H9 (cell line): Measurements from ENCODE around the gene MYO10. TPM values are rescaled to one million over a fixed set of nuclear protein-coding genes. Genes with fewer than 3 reads are reported as not detected.

ENCODE experiments used
- DNase-seq: peaks from one replicate; pipeline ENCODE4 v3.0.0-alpha.2; 2017
- H2AFZ ChIP-seq: one replicate; pipeline ENCODE4 v1.6.1; 2013; ENCODE audit warnings: mild to moderate bottlenecking, low read length, control low read depth, moderate library complexity
- H2AK5ac ChIP-seq: 2 replicates; pipeline ENCODE4 v1.6.1; 2013; ENCODE audit warnings: low read length, control low read depth, mixed read lengths; ENCODE audit not compliant: insufficient read length
- H2BK120ac ChIP-seq: one replicate; pipeline ENCODE4 v1.6.1; 2013; ENCODE audit warnings: low read depth, mild to moderate bottlenecking, low read length, control low read depth, inconsistent platforms; ENCODE audit not compliant: poor library complexity, severe bottlenecking
- H2BK12ac ChIP-seq: 2 replicates; pipeline ENCODE4 v1.6.1; 2013; ENCODE audit warnings: low read length, control low read depth, mixed read lengths, low read depth; ENCODE audit not compliant: insufficient read length
- H2BK15ac ChIP-seq: 2 replicates; pipeline ENCODE4 v1.6.1; 2013; ENCODE audit warnings: low read depth, low read length, control low read depth
- H2BK20ac ChIP-seq: one replicate; pipeline ENCODE4 v1.6.1; 2013; ENCODE audit warnings: low read depth, mild to moderate bottlenecking, low read length, control low read depth, inconsistent platforms; ENCODE audit not compliant: poor library complexity, severe bottlenecking
- H2BK5ac ChIP-seq: 2 replicates; pipeline ENCODE4 v1.6.1; 2013; ENCODE audit warnings: low read length, control low read depth, mixed read lengths; ENCODE audit not compliant: insufficient read length
- H3K14ac ChIP-seq: 2 replicates; pipeline ENCODE4 v1.6.1; 2013; ENCODE audit warnings: low read length, control low read depth; ENCODE audit not compliant: insufficient read depth
- H3K18ac ChIP-seq: 2 replicates; pipeline ENCODE4 v1.6.1; 2013; ENCODE audit warnings: low read depth, mild to moderate bottlenecking, mixed read lengths, low read length, control low read depth; ENCODE audit not compliant: insufficient read length
- H3K23ac ChIP-seq: 2 replicates; pipeline ENCODE4 v1.6.1; 2013; ENCODE audit warnings: low read length, control low read depth, mixed read lengths, low read depth; ENCODE audit not compliant: insufficient read length
- H3K23me2 ChIP-seq: 2 replicates; pipeline ENCODE4 v1.6.1; 2013; ENCODE audit warnings: low read depth, mild to moderate bottlenecking, mixed read lengths, low read length, control low read depth; ENCODE audit not compliant: insufficient read length, poor library complexity, severe bottlenecking
- H3K27ac ChIP-seq: 2 replicates; pipeline ENCODE4 v1.5.1; 2013; ENCODE audit warnings: low read length, control low read depth, mixed read lengths, low read depth; ENCODE audit not compliant: insufficient read length
- H3K27me3 ChIP-seq: 2 replicates; pipeline ENCODE4 v1.6.1; 2013; ENCODE audit warnings: low read length, control low read depth, inconsistent platforms; ENCODE audit not compliant: insufficient read depth
- H3K4ac ChIP-seq: 2 replicates; pipeline ENCODE4 v1.6.1; 2013; ENCODE audit warnings: low read depth, mild to moderate bottlenecking, control low read depth, inconsistent platforms, low read length, moderate library complexity
- H3K4me1 ChIP-seq: 2 replicates; pipeline ENCODE4 v1.6.1; 2013; ENCODE audit warnings: low read length, control low read depth, inconsistent platforms; ENCODE audit not compliant: insufficient read depth
- H3K4me2 ChIP-seq: 2 replicates; pipeline ENCODE4 v1.6.1; 2013; ENCODE audit warnings: low read length, control low read depth, mixed read lengths; ENCODE audit not compliant: insufficient read length, insufficient read depth
- H3K56ac ChIP-seq: 2 replicates; pipeline ENCODE4 v1.6.1; 2013; ENCODE audit warnings: low read depth, mild to moderate bottlenecking, mixed read lengths, low read length, control low read depth; ENCODE audit not compliant: insufficient read length
- H3K79me1 ChIP-seq: 2 replicates; pipeline ENCODE4 v1.6.1; 2013; ENCODE audit warnings: low read depth, mild to moderate bottlenecking, moderate library complexity, low read length, control low read depth, inconsistent platforms; ENCODE audit not compliant: insufficient read depth, poor library complexity, severe bottlenecking
- H3K79me2 ChIP-seq: 2 replicates; pipeline ENCODE4 v1.6.1; 2013; ENCODE audit warnings: low read length, control low read depth, inconsistent platforms; ENCODE audit not compliant: insufficient read depth
- H3K9ac ChIP-seq: 2 replicates; pipeline ENCODE4 v1.6.1; 2013; ENCODE audit warnings: low read length, control low read depth, mixed read lengths; ENCODE audit not compliant: insufficient read length; ENCODE audit errors: extremely low read depth
- H3K9me3 ChIP-seq: one replicate; pipeline ENCODE4 v1.6.1; 2013; ENCODE audit warnings: low read depth, low read length, inconsistent platforms; ENCODE audit not compliant: control insufficient read depth
- H3T11ph ChIP-seq: one replicate; pipeline ENCODE4 v1.6.1; 2013; ENCODE audit warnings: mild to moderate bottlenecking, low read length, control low read depth, inconsistent platforms
- H4K20me1 ChIP-seq: one replicate; pipeline ENCODE4 v1.6.1; 2013; ENCODE audit not compliant: control insufficient read depth, insufficient read length, insufficient read depth
- H4K5ac ChIP-seq: 2 replicates; pipeline ENCODE4 v1.6.1; 2013; ENCODE audit warnings: low read depth, mild to moderate bottlenecking, mixed read lengths, low read length, control low read depth; ENCODE audit not compliant: insufficient read length
- H4K8ac ChIP-seq: replicated peaks from 2 replicates; pipeline ENCODE4 v1.6.1; 2013; ENCODE audit warnings: low read length, control low read depth, mixed read lengths, low read depth; ENCODE audit not compliant: insufficient read length
- H4K91ac ChIP-seq: 2 replicates; pipeline ENCODE4 v1.6.1; 2013; ENCODE audit warnings: low read depth, mild to moderate bottlenecking, moderate library complexity, mixed read lengths, low read length, control low read depth; ENCODE audit not compliant: insufficient read length
- H3K27ac Mint-ChIP-seq, 3 experiments: 2 replicates in 2 of 3; 3 replicates in 1 of 3; pipeline ENCODE4 v1.8.0; 2020 to 2021; ENCODE audit warnings: mixed read lengths in 3 of 3, mild to moderate bottlenecking in 1 of 3, moderate library complexity in 1 of 3
- H3K27me3 Mint-ChIP-seq: 2 replicates; pipeline ENCODE4 v1.8.0; 2021; ENCODE audit warnings: low read depth, mild to moderate bottlenecking, moderate library complexity, mixed read lengths
- H3K36me3 Mint-ChIP-seq, 3 experiments: 2 replicates in 2 of 3; 3 replicates in 1 of 3; pipeline ENCODE4 v1.8.0; 2020 to 2021; ENCODE audit warnings: low read depth in 3 of 3, mixed read lengths in 3 of 3; ENCODE audit not compliant: insufficient read depth in 1 of 3
- H3K4me1 Mint-ChIP-seq, 2 experiments: 2 replicates each; pipeline ENCODE4 v1.8.0; 2020; ENCODE audit warnings: mixed read lengths in 2 of 2
- H3K4me3 Mint-ChIP-seq, 2 experiments: 2 replicates in 1 of 2; 3 replicates in 1 of 2; pipeline ENCODE4 v1.8.0; 2020 to 2021; ENCODE audit warnings: mild to moderate bottlenecking in 2 of 2, mixed read lengths in 2 of 2, moderate library complexity in 1 of 2
- H3K9me3 Mint-ChIP-seq, 2 experiments: 2 replicates in 1 of 2; 3 replicates in 1 of 2; pipeline ENCODE4 v1.8.0; 2020; ENCODE audit warnings: mild to moderate bottlenecking in 2 of 2, mixed read lengths in 2 of 2, moderate library complexity in 1 of 2
- WGBS: extraction: QIAGEN DNeasy Blood & Tissue Kit; methylation state at CpG from one replicate; pipeline ENCODE4 v1.1.7; 2013; ENCODE audit warnings: missing lambda C conversion rate, low lambda C conversion rate, mixed read lengths; ENCODE audit not compliant: insufficient read length; ENCODE audit errors: extremely low coverage; 5-methylcytosine and 5-hydroxymethylcytosine counted together
- total RNA-seq: library from RNA; stranded (reverse); gene quantifications from 2 replicates; pipeline ENCODE4 v1.2.1, GENCODE V29; 2021
- TF ChIP-seq, protein P1 (sequence below): fragments of 200-600 bp; sonication (generic); conservative IDR thresholded peaks from 3 replicates; pipeline ENCODE4 v1.8.0; 2021; ENCODE audit warnings: antibody characterized with exemption, mild to moderate bottlenecking

Gene MYO10
- total RNA-seq, 1 experiment from 2014 or later: 127 TPM

- no peak overlapping the region for H3K4ac ChIP-seq
- no peaks in the 10 kb centered on the region for H3K23me2 ChIP-seq
- no peaks in the 10 kb centered on the region for H3K27me3 ChIP-seq
- Mint-ChIP-seq H3K9me3 (no peaks in the 10 kb centered on the region), H3K27ac (no peak overlapping the region), H3K4me1 (peaks cover 26 to 27% of the 10 kb centered on the region in 2 experiments), H3K36me3 (peaks cover 0 to 17% (median 9%) of the 10 kb centered on the region in 3 experiments; a peak in 4 of 7 replicates), H3K4me3 (no peak overlapping the region), H3K27me3 (no peaks in the 10 kb centered on the region)
- no peaks in the 10 kb centered on the region for H3K79me2 ChIP-seq
- no peaks in the 10 kb centered on the region for H3K79me1 ChIP-seq
- no peak overlapping the region for H2AFZ ChIP-seq
- WGBS: no CpG with 5 or more reads among the region's 3 CpGs
- H2BK5ac ChIP-seq: no peak overlapping the region
- no peak overlapping the region for H3K14ac ChIP-seq
- H4K20me1 ChIP-seq: no peaks in the 10 kb centered on the region
- H2AK5ac ChIP-seq: no peak overlapping the region
- no peak overlapping the region for H2BK20ac ChIP-seq
- no peak overlapping the region for H3K18ac ChIP-seq
- H3K56ac ChIP-seq: no peak overlapping the region
- H2BK120ac ChIP-seq: no peak overlapping the region
- H3K9ac ChIP-seq: no peak overlapping the region
- no peak overlapping the region for H3K27ac ChIP-seq
- no peak overlapping the region for H4K5ac ChIP-seq
- no peak overlapping the region for H4K8ac ChIP-seq
- TF ChIP-seq, protein P1, sequence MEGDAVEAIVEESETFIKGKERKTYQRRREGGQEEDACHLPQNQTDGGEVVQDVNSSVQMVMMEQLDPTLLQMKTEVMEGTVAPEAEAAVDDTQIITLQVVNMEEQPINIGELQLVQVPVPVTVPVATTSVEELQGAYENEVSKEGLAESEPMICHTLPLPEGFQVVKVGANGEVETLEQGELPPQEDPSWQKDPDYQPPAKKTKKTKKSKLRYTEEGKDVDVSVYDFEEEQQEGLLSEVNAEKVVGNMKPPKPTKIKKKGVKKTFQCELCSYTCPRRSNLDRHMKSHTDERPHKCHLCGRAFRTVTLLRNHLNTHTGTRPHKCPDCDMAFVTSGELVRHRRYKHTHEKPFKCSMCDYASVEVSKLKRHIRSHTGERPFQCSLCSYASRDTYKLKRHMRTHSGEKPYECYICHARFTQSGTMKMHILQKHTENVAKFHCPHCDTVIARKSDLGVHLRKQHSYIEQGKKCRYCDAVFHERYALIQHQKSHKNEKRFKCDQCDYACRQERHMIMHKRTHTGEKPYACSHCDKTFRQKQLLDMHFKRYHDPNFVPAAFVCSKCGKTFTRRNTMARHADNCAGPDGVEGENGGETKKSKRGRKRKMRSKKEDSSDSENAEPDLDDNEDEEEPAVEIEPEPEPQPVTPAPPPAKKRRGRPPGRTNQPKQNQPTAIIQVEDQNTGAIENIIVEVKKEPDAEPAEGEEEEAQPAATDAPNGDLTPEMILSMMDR: no peak
- H3K9me3 ChIP-seq: no peaks in the 10 kb centered on the region
- H3K23ac ChIP-seq: no peak overlapping the region
- no peak for DNase-seq
- H3K4me2 ChIP-seq: no peak overlapping the region
- H2BK15ac ChIP-seq: no peak overlapping the region
- no peak overlapping the region for H4K91ac ChIP-seq
- no peak overlapping the region for H3T11ph ChIP-seq
- no peak overlapping the region for H2BK12ac ChIP-seq
- peaks cover 7% of the 10 kb centered on the region; the same call in 1 of the 2 replicates for H3K4me1 ChIP-seq
These were observed 163.5 kb downstream of the MYO10 start for GRCh38 chr5:16772556-16772955.
